HUES64 (cell line): Measurements from ENCODE around the gene LIMK2.
"Not testable (repeated sequence)": the region's sequence is repeated elsewhere in the genome, so short reads cannot be mapped to it uniquely, and the experiment has no call there.

Experiments
- H3K27ac ChIP-seq: 2 replicates; pipeline ENCODE4 v1.7.0; 2013; ENCODE audit warnings: low read depth, low read length, inconsistent platforms
- H3K27me3 ChIP-seq: 2 replicates; pipeline ENCODE4 v1.6.1; 2013; ENCODE audit warnings: mild to moderate bottlenecking, low read length; ENCODE audit not compliant: insufficient read depth
- H3K36me3 ChIP-seq: 2 replicates; pipeline ENCODE4 v1.6.1; 2013; ENCODE audit warnings: mild to moderate bottlenecking, low read length; ENCODE audit not compliant: insufficient read depth
- H3K4me1 ChIP-seq: 2 replicates; pipeline ENCODE4 v1.6.1; 2013; ENCODE audit warnings: mild to moderate bottlenecking, low read length, moderate library complexity; ENCODE audit not compliant: insufficient read depth
- H3K4me3 ChIP-seq: 2 replicates; pipeline ENCODE4 v1.5.1; 2013; ENCODE audit warnings: mild to moderate bottlenecking, low read length, moderate library complexity
- H3K9ac ChIP-seq: 2 replicates; pipeline ENCODE4 v1.6.1; 2013; ENCODE audit warnings: mild to moderate bottlenecking, low read depth, low read length
- H3K9me3 ChIP-seq: 2 replicates; pipeline ENCODE4 v1.6.1; 2013; ENCODE audit warnings: low read depth, low read length; ENCODE audit not compliant: insufficient read depth
- WGBS: fragments of 150-250, 120-280 bp; methylation state at CpG from one replicate; pipeline ENCODE4 v1.1.7; 2013; ENCODE audit warnings: missing lambda C conversion rate; 5-methylcytosine and 5-hydroxymethylcytosine counted together

The LIMK2 gene

DNA sequence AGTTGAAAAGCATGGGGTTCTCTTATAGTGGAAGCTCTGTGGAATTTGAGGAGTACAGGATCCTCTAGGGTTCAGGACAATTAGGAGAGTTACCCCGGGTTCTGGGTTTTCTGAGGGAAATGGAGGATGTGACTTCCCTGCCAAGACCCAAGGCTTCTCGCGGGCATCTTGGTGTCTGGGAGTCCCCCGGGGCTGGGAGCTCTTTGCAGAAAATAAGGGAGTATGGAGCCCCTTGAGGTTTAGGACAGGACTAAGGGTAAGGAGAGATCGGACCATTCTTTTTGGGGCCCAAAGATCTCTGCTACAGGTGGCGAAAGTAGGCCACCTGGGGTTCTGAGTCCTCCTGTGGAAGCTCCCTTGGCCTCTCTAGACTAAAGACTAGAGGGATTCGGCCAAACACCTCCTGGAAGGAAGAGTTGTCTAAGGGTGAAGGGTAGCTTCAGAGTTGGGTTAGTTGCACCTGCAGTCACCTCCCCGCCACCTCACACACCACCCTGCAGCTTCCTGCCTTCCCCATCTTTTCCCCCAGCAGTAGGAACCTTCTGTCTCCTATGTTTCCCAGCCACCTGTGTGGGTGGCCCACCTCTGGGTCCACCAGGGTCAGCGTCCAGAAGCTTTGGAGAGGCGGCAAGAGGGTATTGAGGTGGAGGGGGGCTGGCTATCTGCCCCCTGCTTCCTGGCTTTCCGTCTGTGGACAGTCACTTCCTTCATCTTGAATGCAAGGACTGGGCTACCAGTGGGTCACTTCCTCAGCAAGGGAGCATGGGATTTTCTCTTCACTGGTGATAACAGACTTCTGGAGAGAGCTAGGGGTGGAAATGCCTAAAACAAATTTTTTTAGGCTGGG, 908 bp downstream of the LIMK2 start:
- WGBS: 36% methylated on average over 10 of the region's 11 CpGs
- H3K27ac ChIP-seq: peak overlapping the region; percentile 68

DNA sequence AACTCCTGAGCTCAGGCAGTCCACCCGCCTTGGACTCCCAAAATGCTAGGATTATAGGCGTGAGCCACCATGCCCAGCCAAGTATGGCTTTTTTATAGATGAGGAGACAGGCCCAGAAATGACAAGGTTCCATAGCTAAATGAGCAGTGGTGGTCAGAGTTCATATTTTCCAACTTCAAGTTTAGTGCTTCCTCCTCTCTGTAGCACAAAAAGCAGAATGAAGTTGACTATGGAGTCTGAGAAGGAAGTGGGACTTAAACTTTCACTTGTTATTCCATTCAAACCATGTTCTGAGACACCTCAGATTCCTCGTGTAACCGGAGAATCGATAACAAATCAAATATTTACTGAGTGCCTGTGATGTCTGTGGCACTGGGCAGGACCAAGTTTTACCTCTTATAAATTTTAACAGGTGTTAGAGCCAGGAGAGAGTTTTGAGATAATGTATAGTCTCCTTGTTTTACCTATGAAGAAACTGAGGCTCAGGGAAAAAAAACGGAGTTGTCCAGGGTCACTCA, 3.0 kb downstream of the LIMK2 start:
- Histone ChIP-seq H3K9ac (no peak overlapping the region), H3K4me1 (peaks cover 10% of the 10 kb centered on the region), H3K27ac (no peak overlapping the region), H3K4me3 (no peak overlapping the region), H3K36me3 (0 out of 2 replicates have a peak, but pooled peaks cover 4% of the 10 kb centered on the region), H3K9me3 (no peaks in the 10 kb centered on the region), H3K27me3 (no peaks in the 10 kb centered on the region)
- WGBS: 97% methylated on average over 6 of the region's 6 CpGs

More for the DNA sequence above, 908 bp downstream of the LIMK2 start:
- Histone ChIP-seq H3K36me3 (0 out of 2 replicates have a peak, but pooled peaks cover 4% of the 10 kb centered on the region), H3K4me3 (peak overlapping the region; percentile 73), H3K9me3 (no peaks in the 10 kb centered on the region), H3K27me3 (no peaks in the 10 kb centered on the region), H3K4me1 (peaks cover 10% of the 10 kb centered on the region), H3K9ac (peak overlapping the region; percentile 87)

DNA sequence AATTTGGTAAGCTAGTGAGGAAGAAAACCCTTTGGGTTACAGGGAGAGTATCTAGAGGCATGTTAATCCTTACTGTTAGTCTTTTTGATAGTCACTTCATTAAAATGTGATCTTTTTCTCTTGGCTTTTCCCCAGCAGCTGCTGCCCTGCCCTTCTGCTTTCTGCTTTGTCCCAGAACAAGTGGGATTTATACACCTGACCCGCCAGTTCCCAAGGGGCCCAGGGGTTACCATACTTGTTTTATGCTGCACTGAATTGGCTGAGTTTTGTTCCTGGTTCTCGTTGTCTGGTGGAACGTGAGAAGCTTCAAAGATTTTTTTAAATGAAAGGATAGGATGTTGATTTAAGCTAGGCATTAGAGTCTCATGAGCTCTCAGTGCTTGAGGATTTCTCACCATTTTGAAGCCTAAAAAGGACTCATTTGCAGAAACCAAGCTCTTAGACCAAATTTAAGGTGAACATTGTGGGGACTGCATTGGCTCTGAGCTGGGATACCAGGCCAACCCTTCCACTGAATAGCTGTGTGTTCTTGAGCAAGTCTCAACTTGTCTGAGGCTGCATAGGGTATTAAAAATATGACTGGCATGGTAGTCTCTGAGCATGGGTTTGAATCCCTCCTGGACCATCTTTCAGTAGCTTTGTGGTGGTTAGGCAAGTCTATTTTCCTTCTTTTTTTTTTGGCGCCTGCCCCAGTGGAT, 6.6 kb downstream of the LIMK2 start:
- H3K27ac ChIP-seq: peak overlapping the region; percentile 23; the same call in 1 of the 2 replicates
- H3K4me1 ChIP-seq: no peaks in the 10 kb centered on the region; the same call in 1 of the 2 replicates
- no peak overlapping the region for H3K9ac ChIP-seq

DNA sequence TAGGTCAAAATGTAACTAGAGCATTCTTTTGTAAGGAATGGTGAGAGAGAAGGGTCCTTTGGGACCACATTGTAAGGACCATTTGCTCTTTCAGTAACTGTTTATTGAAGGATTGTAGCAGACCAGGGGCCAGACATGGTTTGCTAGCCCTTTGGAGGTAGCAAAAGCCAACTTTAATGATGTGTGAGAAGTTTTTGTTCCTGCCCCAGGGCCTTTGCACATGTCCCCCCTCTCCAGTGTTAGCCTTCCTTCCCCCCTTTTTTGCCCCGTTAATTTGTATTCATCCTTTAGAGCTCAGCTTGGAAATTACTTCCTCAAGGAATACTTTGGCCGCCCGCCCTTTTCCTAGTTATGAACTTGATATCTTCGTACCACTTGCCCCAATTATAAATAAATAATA, 9.0 kb downstream of the LIMK2 start:
- Histone ChIP-seq H3K4me1 (peaks cover 4% of the 10 kb centered on the region; the same call in 1 of the 2 replicates), H3K36me3 (peaks cover 6% of the 10 kb centered on the region; the same call in 1 of the 2 replicates), H3K4me3 (no peak overlapping the region), H3K9me3 (no peaks in the 10 kb centered on the region), H3K27me3 (no peaks in the 10 kb centered on the region), H3K27ac (no peak overlapping the region), H3K9ac (no peak overlapping the region)
- WGBS: 96% methylated on average over 1 of the region's 4 CpGs

More for the DNA sequence above, 6.6 kb downstream of the LIMK2 start:
- Histone ChIP-seq H3K9me3 (no peaks in the 10 kb centered on the region), H3K27me3 (no peaks in the 10 kb centered on the region), H3K36me3 (0 out of 2 replicates have a peak, but pooled peaks cover 4% of the 10 kb centered on the region), H3K4me3 (no peak overlapping the region)
- 94% methylated on average over 3 of the region's 4 CpGs for WGBS

DNA sequence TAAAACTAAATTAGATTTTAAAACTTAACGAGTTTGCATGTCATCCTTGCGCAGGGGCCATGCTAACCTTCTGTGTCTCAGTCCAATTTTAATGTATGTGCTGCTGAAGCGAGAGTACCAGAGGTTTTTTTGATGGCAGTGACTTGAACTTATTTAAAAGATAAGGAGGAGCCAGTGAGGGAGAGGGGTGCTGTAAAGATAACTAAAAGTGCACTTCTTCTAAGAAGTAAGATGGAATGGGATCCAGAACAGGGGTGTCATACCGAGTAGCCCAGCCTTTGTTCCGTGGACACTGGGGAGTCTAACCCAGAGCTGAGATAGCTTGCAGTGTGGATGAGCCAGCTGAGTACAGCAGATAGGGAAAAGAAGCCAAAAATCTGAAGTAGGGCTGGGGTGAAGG, 10.6 kb downstream of the LIMK2 start:
- no peaks in the 10 kb centered on the region for H3K9me3 ChIP-seq
- H3K9ac ChIP-seq: no peak overlapping the region
- H3K27ac ChIP-seq: no peak overlapping the region
- peaks cover 18% of the 10 kb centered on the region for H3K36me3 ChIP-seq
- H3K27me3 ChIP-seq: no peaks in the 10 kb centered on the region
- no peak overlapping the region for H3K4me3 ChIP-seq
- 92% methylated on average over 5 of the region's 5 CpGs for WGBS
- H3K4me1 ChIP-seq: peaks cover 4% of the 10 kb centered on the region; the same call in 1 of the 2 replicates

DNA sequence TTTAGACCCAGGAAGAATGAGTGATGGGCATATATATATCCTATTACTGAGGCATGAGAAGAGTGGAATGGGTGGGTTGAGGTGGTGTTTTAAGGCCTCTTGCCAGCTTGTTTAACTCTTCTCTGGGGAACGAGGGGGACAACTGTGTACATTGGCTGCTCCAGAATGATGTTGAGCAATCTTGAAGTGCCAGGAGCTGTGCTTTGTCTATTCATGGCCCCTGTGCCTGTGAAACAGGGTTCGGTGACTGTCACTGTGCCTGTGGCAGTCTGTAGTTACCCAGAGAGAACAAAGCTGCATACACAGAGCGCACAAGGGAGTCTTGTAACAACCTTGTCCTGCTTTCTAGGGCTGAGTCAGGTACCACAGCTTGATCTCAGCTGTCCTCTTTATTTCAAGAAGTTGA, 11.7 kb downstream of the LIMK2 start:
- Histone ChIP-seq H3K27me3 (no peaks in the 10 kb centered on the region), H3K36me3 (peaks cover 28% of the 10 kb centered on the region), H3K4me3 (no peak overlapping the region), H3K9me3 (no peaks in the 10 kb centered on the region), H3K27ac (no peak overlapping the region), H3K9ac (no peak overlapping the region), H3K4me1 (peaks cover 8% of the 10 kb centered on the region; the same call in 1 of the 2 replicates)
- 90% methylated on average over 3 of the region's 3 CpGs for WGBS

DNA sequence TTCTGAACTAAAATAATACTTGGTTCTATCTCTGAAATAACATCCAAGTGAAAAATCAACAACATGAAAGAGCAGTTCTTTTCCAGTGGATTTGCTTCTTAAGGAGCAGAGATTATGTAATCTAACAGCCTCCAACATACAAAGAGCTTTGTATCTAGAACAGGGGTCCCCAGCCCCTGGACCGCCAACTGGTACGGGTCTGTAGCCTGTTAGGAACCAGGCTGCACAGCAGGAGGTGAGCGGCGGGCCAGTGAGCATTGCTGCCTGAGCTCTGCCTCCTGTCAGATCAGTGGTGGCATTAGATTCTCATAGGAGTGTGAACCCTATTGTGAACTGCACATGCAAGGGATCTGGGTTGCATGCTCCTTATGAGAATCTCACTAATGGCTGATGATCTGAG, 12.6 kb downstream of the LIMK2 start:
- Histone ChIP-seq H3K4me1 (peaks cover 16% of the 10 kb centered on the region; the same call in 1 of the 2 replicates), H3K36me3 (peaks cover 29% of the 10 kb centered on the region)
- not testable (repeated sequence) for H3K9me3 ChIP-seq, H3K27me3 ChIP-seq, H3K4me3 ChIP-seq, H3K27ac ChIP-seq, H3K9ac ChIP-seq
- 82% methylated on average over 4 of the region's 4 CpGs for WGBS

DNA sequence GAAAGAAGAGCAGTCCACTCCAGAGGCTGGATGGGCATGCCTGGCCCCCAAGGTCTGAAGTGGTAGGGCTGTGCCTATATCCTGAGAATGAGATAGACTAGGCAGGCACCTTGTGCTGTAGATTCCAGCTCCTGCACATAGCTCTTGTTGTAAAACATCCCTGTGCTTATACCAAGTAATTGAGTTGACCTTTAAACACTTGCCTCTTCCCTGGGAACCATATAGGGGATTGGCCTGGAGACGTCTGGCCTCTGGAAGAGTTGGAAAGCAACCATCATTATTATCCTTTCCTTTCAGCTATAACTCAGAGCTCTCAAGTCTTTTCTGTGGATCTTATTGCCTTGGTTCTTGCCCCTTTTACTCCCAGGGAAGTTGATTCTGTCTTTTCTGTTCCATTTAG, 15.1 kb downstream of the LIMK2 start:
- no peaks in the 10 kb centered on the region for H3K27me3 ChIP-seq
- no peaks in the 10 kb centered on the region for H3K9me3 ChIP-seq
- no peak overlapping the region for H3K27ac ChIP-seq
- H3K4me3 ChIP-seq: no peak overlapping the region
- WGBS: 88% methylated on average over 1 of the region's 1 CpG
- peaks cover 16% of the 10 kb centered on the region; the same call in 1 of the 2 replicates for H3K4me1 ChIP-seq
- H3K9ac ChIP-seq: no peak overlapping the region
- peaks cover 31% of the 10 kb centered on the region for H3K36me3 ChIP-seq

DNA sequence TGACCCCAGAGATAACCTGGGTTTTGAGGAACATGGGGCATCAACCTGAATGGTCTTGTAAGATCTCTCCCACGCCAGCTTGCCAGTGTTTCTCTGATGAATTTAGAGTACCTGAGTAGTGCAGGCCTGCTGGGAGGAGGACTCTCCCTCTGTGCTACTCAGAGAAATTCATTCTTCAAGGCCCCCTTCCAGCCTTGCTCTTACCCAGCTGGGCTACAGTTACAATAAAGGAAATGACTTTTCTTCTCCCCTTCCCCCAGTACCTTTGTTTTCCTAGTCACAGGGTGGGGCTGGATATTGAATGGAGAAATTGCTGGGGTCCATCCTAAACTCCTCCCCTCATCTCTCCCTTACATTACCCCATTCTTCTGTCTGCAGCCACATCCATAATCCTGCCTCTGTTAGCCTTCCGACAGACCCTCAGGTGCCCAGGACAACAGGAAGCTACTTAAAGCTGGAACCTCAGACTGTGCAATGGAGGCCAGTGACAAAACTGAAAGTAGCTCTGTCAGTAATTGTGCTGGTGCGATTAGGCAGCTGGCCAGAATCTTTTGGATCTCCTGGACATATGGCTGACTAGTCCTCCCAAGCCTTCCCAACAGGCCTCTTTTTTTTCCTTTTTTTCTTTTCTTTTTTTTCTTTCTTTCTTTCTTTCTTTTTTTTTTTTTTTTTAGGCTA, 17.4 kb downstream of the LIMK2 start:
- Histone ChIP-seq H3K9ac (peak overlapping the region; percentile 20; the same call in 1 of the 2 replicates), H3K36me3 (peaks cover 31% of the 10 kb centered on the region), H3K9me3 (no peaks in the 10 kb centered on the region), H3K27me3 (no peaks in the 10 kb centered on the region), H3K4me3 (no peak overlapping the region), H3K27ac (no peak overlapping the region), H3K4me1 (peaks cover 12% of the 10 kb centered on the region; the same call in 1 of the 2 replicates)
- whole genome bisulfite sequencing: 92% methylated on average over 3 of the region's 3 CpGs

DNA sequence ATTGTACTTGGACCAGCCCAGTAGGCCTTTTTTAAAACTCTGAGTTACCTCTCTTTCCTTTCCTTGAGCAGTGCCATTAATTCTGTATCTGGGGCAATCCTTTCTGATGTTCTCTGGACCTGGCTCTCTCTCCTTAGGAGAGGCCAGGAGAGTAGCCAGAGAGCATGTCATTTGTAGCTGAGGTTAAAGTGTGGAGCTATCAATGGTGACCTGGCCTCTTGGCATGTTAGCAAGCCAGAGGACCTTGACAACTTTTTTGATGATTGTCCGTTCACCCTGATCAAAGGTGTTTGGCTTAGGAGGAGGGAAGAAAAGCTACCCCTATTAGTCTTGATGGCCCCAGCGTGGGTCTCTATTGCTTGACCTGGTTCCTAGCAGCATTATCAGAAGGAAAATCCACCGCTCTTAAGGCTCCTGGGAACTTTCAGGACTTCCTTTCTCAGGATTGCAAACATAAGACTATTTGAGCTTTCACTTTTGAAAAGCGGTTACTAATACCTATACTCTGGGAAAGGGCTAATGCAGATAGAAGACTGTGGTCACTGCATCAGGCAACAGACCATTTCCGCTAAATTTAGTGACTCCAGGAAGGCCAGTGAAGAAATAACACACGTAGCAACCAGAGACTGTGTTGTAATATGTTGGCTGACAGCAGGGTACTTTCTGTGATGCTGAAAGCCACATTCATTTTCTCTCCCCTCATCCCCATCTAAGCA, 18.2 kb downstream of the LIMK2 start:
- H3K9me3 ChIP-seq: no peaks in the 10 kb centered on the region
- no peak overlapping the region for H3K9ac ChIP-seq
- 94% methylated on average over 6 of the region's 6 CpGs for WGBS
- peaks cover 31% of the 10 kb centered on the region for H3K36me3 ChIP-seq
- H3K27ac ChIP-seq: no peak overlapping the region
- no peaks in the 10 kb centered on the region for H3K27me3 ChIP-seq
- H3K4me3 ChIP-seq: no peak overlapping the region
- H3K4me1 ChIP-seq: peaks cover 12% of the 10 kb centered on the region; the same call in 1 of the 2 replicates
